ENCODE measurements around the gene JMJD7.
A peak's percentile ranks its signal among the peaks of the same experiment; 100 is the strongest.

The JMJD7 gene

DNA sequence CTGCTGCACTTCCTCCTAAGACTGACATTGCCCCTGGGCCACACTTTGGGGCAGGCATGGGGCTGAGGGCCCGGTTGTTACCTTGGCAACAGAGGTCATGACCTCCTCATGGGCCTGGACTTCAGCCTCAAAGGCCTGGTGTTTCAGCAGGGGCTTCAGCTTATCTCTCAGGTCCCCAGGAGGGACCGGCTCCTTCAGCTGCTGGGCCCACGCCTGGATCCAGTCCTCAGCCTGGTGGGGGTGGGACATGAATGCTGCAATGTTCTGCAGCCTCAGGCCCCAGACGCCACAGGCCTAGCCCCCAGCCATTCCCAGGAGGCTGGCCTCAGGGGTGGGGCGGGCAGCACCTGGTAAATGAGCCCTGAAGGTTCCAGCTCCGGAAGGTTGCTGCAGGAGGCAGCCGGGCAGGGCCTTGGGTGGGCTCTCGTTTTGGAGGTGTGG is 38.4 kb downstream of the JMJD7 start:
- DNase-seq (ENCODE audit: low read depth), result no peak

DNA sequence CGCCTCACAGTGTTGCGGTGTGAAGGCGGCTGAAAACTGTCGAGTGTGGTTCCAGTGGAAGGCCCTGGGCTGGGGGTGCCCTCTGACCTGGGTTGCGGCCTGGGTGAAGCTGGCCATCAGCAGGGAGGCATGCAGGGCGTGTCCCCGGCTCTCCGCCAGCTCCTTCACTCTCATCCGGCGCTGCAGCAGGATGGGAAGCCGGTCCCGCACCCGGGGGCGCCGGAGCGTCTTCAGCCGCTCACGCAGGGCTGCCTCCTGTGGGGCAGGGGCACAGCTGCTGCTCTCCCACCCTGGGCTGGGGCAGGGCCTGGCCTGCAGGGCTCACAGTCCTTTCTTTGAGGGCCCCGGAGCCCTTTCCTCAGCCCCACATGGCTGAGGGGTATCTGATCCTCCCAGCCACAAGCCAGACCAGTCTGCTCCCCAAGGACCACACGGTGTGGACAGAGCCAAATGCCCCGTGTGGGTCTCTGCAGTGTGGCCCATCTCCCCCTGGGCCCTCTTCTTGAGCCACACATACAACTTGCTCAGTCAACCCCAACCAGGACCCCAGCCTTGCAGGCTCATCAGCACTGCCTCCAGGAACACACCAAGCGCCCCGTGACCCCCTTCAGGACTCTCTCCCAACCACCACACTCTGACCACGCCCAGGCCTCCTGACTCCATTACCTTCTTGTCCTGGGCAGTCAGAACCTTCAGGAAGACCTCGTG is 39.1 kb downstream of the JMJD7 start:
- no peak for DNase-seq (ENCODE audit: low read depth)

- DNase-seq (ENCODE audit: low read depth), result no peak
Measured at GRCh38 chr15:41868321-41868720, 40.4 kb downstream of the JMJD7 start.

- DNase-seq (ENCODE audit: low read depth), result no peak
Measured at GRCh38 chr15:41869770-41870688, 42.1 kb downstream of the JMJD7 start.

GRCh38 chr15:41870689-41871081 is 42.8 kb downstream of the JMJD7 start:
- DNase-seq (ENCODE audit: low read depth), result peak; percentile 60

DNA sequence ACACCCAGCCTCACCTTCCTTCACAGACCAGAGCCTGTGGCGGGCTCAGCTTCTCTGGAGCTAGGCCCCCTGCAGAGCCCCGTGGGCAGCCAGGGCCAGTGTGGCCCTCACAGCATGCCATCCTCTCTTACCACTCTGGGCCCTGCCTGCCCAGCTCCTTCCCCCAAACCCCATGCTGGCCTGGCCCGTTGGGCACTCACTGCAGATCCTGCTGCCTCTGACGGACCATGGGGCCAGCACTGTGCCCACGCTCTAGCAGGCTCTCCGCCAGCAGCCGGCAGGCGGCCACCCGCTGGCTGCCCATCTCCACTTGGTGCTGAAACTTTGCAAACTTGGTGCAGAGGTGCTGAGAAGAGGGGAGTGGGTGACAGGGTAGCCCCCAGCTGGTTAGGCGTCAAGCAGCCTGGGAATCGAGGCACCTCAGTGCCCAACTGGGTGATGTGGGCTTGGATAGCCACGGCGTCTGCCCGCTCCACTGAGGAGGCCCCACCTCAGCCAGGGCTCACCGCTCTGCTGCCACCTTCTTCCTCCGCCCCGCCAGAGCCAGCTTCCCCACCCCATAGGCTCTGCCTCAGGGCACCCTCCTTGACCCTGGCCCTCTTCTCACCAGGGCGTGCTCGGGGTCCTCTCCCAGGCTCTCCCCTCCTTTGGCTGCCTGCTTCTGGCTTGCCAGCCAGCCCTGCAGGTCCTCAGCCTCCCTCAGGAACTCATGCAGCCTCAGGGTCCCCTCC is 43.4 kb downstream of the JMJD7 start:
- no peak for DNase-seq (ENCODE audit: low read depth)

DNA sequence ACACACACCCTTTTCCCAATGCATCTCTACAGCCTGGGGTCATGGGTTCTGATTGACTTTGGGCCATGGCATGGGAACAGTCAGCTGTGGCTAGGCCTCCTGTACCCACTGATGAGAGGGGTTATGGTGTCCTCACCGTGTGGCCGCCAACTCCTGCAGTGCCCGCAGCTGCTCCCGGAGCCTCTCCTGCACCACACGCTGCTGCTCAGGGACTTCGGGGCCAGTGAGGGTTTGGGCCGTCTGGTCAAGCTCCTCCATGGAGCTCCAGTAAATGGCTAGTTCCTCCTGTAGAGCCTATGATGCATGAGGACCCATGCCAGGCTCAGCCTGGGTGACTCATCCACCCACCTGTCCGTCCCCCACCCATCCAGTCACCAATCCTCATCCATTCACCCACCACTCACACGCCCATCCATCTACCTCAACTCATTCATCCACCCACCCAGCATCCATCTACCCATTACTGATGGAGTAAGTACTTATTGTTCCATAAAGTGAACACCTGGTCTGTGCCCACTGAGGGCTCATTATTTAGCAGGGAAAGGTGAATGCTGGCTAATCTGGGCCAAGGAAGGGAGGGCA is 44.4 kb downstream of the JMJD7 start:
- no peak for DNase-seq (ENCODE audit: low read depth)

DNA sequence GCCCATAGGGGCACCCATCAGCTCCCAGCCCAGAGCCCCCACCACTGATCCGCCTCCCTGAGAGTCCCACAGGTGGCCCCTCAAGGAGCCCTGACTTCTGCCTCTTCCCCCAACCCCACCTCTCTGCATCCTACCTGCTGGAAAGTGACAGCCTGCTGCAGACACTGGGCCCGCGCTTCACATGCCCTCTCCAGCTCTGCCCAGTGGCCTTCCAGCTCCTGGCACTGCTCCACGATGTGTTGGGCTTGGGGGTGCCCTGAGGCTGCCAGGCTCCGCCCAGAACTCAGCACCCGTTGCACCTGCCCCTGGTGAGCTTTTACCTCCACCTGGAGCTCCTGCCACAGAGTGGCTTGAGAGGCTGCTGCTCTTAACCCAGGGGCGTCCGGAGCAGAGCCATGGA is 45.8 kb downstream of the JMJD7 start:
- no peak for DNase-seq (ENCODE audit: low read depth)

- DNase-seq (ENCODE audit: low read depth), result no peak
Measured at GRCh38 chr15:41874736-41875135, 46.8 kb downstream of the JMJD7 start.

GRCh38 chr15:41876007-41876406 is 48.1 kb downstream of the JMJD7 start:
- DNase-seq (ENCODE audit: low read depth), result no peak

DNA sequence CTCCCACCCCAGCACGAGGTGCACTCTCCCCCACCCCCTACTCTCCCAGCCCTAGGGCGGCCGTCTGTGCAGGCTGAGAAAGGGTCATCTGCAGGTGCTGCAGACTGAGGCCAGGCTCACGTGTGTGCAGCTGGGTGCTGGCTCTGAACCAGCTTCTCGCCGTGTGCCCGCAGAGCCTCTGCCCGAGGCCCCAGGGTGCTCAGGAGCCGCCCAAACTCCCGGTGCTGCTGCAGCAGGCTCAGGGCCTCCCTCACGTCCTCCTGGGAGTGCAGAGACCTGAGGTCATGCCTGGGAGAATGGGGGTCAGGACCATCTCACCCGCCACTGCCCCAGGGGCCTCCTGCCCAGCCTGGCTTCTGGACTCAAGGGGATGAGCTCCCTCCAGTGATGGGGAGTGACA is 48.8 kb downstream of the JMJD7 start:
- no peak for DNase-seq (ENCODE audit: low read depth)

- no peak for DNase-seq (ENCODE audit: low read depth)
Measured at GRCh38 chr15:41877631-41878354, 49.9 kb downstream of the JMJD7 start.

GRCh38 chr15:41878355-41878699 is 50.4 kb downstream of the JMJD7 start:
- DNase-seq (ENCODE audit: low read depth), result no peak

GRCh38 chr15:41879321-41879845 is 51.5 kb downstream of the JMJD7 start:
- DNase-seq (ENCODE audit: low read depth), result no peak

DNA sequence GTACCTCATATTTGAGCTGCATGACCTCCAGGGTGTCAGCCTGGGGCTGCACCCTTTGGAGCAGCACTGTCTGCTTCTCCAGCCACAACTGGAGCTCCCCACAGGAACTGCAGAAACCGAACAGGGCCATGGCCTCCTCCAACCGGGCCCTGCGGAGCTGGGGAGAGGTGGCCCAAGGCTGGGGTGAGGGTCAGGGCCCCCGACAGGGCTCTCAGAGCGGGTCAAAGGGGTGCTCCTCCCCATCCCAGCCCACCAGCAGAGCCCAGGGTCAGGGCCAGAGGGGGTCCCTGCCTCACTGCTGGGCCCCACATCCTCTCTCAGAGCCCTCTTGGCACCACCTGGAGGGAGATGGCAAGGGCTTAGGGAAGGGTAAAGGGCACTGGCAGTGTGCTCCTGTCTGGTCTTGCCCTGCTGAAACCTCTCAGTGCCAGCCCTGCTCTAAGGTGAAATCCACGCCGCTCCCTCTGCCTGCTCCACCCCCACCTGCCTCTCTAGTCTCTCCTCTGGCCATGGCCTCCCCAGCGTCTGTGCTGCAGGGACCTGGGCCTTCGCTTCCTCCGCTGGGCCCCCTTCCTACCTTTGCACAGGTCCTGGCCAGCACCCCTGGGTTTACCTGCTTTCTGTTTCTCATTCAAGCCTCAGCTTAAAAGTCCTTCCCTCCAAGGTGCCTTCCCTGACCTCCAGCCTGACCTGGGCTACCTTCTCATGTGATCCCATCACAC is 52.4 kb downstream of the JMJD7 start:
- no peak for DNase-seq (ENCODE audit: low read depth)

DNA sequence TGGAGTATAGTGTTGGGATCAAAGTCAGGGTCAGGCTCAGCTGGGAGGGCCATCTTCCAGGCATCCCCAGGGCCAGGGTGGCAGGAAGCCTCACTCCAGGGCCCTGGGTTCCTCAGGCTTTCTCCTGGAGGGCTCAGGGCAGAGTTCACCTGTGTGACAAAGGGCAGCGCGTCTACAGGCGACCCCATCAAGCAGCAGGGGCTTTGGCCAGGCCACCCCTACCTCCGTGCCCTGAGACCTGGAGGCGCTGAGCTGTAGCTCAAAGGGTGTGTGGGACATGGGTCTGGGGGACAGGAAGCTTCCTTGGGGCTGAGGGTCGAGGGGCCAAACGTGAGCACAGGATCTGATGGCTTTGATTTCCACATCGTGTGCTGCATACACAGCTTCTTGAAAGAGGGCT is 53.2 kb downstream of the JMJD7 start:
- DNase-seq (ENCODE audit: low read depth), result no peak

- DNase-seq (ENCODE audit: low read depth), result no peak
Measured at GRCh38 chr15:41881550-41881919, 53.6 kb downstream of the JMJD7 start.

DNA sequence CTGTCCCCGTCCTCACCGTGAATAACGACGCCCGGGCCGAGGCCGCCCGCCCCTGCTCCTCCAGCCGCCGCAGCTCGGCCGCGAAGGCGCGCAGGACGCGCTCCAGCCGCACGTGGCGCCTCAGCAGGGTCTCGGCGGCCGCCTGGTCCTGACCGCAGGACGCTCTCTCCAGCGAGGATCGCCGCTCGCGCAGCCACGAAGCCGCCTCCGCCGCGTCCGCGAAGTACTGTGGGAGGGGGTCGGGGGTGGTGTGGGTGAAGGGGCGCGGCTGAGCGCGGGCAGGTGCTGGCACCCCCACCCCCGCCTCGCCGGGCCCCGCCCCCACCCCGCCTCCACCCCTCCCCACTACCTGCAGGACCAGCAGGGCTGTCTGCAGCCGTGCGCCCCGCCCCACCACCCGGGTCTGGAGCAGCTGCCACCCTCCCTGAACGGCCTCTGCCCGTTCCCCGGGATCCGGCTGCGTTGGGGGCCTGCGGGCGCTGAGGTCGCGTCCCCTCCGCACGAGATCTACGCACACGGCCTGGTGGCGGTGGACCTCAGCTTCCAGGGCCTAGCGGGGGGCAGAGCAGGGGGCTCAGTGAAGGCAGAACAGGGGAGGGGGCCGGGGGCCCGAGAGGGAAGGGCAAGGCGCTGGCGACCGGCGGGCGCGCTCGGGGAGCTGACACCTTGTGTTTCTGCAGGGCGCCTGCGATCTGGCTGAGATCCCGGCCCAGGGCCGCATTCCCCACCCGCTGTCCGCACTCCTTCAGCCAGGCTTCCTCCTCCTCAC is 54.2 kb downstream of the JMJD7 start:
- DNase-seq (ENCODE audit: low read depth), result no peak

DNA sequence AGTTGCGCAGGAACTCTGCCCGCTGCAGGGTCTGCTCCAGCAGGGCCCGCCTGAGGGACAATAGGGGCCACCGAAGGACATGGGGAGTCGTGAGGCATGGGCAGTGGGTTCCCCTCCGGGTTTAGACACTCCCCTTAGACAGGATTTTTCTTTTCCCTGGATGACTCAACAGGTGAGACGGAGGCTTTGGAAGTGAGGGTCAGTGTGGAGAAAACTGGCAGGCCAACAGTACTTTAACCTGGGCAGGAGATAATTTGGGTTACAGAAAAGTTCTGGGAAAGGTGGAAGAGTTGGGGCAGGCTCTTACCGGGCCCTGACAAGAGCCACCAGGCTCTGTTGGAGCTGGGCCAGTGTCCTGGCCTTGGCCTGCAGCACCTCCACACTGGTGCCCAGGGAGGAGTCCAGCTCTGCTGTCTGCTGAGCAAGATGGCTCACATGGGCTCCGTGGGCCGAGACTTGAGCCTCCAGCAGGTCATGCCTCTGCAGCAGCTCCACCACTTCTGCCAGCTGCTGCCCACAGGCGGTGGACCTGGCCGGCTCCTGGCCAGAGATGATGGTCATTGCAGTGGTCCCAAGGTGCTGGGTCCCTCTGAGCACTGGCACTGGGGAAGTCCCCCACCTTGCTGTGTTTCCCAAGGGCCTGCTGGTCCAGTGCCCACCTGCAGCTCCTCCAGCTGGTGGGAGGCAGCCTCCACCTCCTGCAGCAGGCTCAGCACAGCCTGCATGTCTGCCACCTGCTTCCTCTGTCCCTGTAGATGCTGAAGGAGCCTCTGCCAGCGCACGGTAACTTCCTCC is 55.0 kb downstream of the JMJD7 start:
- no peak for DNase-seq (ENCODE audit: low read depth)
